ENCODE data around the gene SLC15A3.

SLC15A3 gene

GRCh38 chr11:60905047-60905446 is 46.9 kb downstream of the SLC15A3 start:
- Histone ChIP-seq H2BK5ac (ENCODE audit: low read length) (no peak overlapping the region), H3K9ac (ENCODE audit: low read length) (peak overlapping the region; percentile 83), H3K4me3 (ENCODE audit: low read length) (no peak overlapping the region), H3K23ac (ENCODE audit: low read length) (no peak overlapping the region), H4K5ac (ENCODE audit: low read length) (no peak overlapping the region), H3K27me3 (ENCODE audit: insufficient read depth, low read length, poor library complexity) (no peaks in the 10 kb centered on the region), H2BK120ac (ENCODE audit: low read depth, low read length) (no peak overlapping the region), H3K79me2 (ENCODE audit: control insufficient read depth, insufficient read depth, low read length) (peaks cover 38% of the 10 kb centered on the region), H3K79me1 (ENCODE audit: low read length) (peaks cover 16% of the 10 kb centered on the region), H3K56ac (ENCODE audit: low read length) (peak overlapping the region; percentile 98), H3K4ac (ENCODE audit: low read depth, low read length) (no peak overlapping the region), H3K27ac (ENCODE audit: low read depth, low read length) (no peak overlapping the region), H3K4me2 (ENCODE audit: low read length) (peak overlapping the region; percentile 88), H3K4me1 (ENCODE audit: control insufficient read depth, low read depth, low read length) (no peaks in the 10 kb centered on the region), H4K8ac (ENCODE audit: low read depth, low read length) (no peak overlapping the region), H3K36me3 (ENCODE audit: control insufficient read depth, insufficient read depth, low read length) (peaks cover 17% of the 10 kb centered on the region), H2AK5ac (ENCODE audit: low read length) (no peak overlapping the region), H2BK15ac (replicated peaks; ENCODE audit: low read depth) (no peak overlapping the region), H3K18ac (ENCODE audit: low read length) (no peak overlapping the region)
- peak; percentile 22 for DNase-seq
- no CpG with 5 or more reads among the region's 6 CpGs for WGBS (ENCODE audit: extremely low coverage, insufficient coverage, low lambda C conversion rate)

- Histone ChIP-seq H4K5ac (ENCODE audit: low read length) (no peak overlapping the region), H3K18ac (ENCODE audit: low read length) (no peak overlapping the region), H3K4ac (ENCODE audit: low read depth, low read length) (no peak overlapping the region), H3K9ac (ENCODE audit: low read length) (no peak overlapping the region), H3K23ac (ENCODE audit: low read length) (no peak overlapping the region), H3K79me2 (ENCODE audit: control insufficient read depth, insufficient read depth, low read length) (peaks cover 38% of the 10 kb centered on the region), H3K27me3 (ENCODE audit: insufficient read depth, low read length, poor library complexity) (no peaks in the 10 kb centered on the region), H4K8ac (ENCODE audit: low read depth, low read length) (no peak overlapping the region), H2BK5ac (ENCODE audit: low read length) (no peak overlapping the region), H2BK120ac (ENCODE audit: low read depth, low read length) (no peak overlapping the region), H2BK15ac (replicated peaks; ENCODE audit: low read depth) (no peak overlapping the region), H3K56ac (ENCODE audit: low read length) (no peak overlapping the region), H3K27ac (ENCODE audit: low read depth, low read length) (no peak overlapping the region), H3K4me1 (ENCODE audit: control insufficient read depth, low read depth, low read length) (no peaks in the 10 kb centered on the region), H3K4me3 (ENCODE audit: low read length) (no peak overlapping the region), H2AK5ac (ENCODE audit: low read length) (no peak overlapping the region), H3K79me1 (ENCODE audit: low read length) (peaks cover 17% of the 10 kb centered on the region), H3K36me3 (ENCODE audit: control insufficient read depth, insufficient read depth, low read length) (peaks cover 27% of the 10 kb centered on the region), H3K4me2 (ENCODE audit: low read length) (no peak overlapping the region)
- no CpG with 5 or more reads among the region's 11 CpGs for WGBS (ENCODE audit: extremely low coverage, insufficient coverage, low lambda C conversion rate)
- no peak for DNase-seq
Observed at GRCh38 chr11:60902625-60903024, 49.4 kb downstream of the SLC15A3 start.

GRCh38 chr11:60900673-60901404 is 51.1 kb downstream of the SLC15A3 start:
- DNase-seq = no peak
- no peak overlapping the region for H2BK5ac ChIP-seq (ENCODE audit: low read length)
- WGBS (ENCODE audit: extremely low coverage, insufficient coverage, low lambda C conversion rate) = no CpG with 5 or more reads among the region's 13 CpGs
- H2BK120ac ChIP-seq (ENCODE audit: low read depth, low read length) = no peak overlapping the region
- no peak overlapping the region for H3K56ac ChIP-seq (ENCODE audit: low read length)
- H3K9ac ChIP-seq (ENCODE audit: low read length) = no peak overlapping the region
- no peak overlapping the region for H3K23ac ChIP-seq (ENCODE audit: low read length)
- H3K27me3 ChIP-seq (ENCODE audit: insufficient read depth, low read length, poor library complexity) = no peaks in the 10 kb centered on the region
- no peak overlapping the region for H4K8ac ChIP-seq (ENCODE audit: low read depth, low read length)
- no peaks in the 10 kb centered on the region for H3K4me1 ChIP-seq (ENCODE audit: control insufficient read depth, low read depth, low read length)
- H2BK15ac ChIP-seq (replicated peaks; ENCODE audit: low read depth) = no peak overlapping the region
- H2AK5ac ChIP-seq (ENCODE audit: low read length) = no peak overlapping the region
- H3K4me2 ChIP-seq (ENCODE audit: low read length) = no peak overlapping the region
- H4K5ac ChIP-seq (ENCODE audit: low read length) = no peak overlapping the region
- H3K4ac ChIP-seq (ENCODE audit: low read depth, low read length) = no peak overlapping the region
- no peak overlapping the region for H3K27ac ChIP-seq (ENCODE audit: low read depth, low read length)
- peaks cover 35% of the 10 kb centered on the region for H3K79me2 ChIP-seq (ENCODE audit: control insufficient read depth, insufficient read depth, low read length)
- no peak overlapping the region for H3K18ac ChIP-seq (ENCODE audit: low read length)
- H3K36me3 ChIP-seq (ENCODE audit: control insufficient read depth, insufficient read depth, low read length) = peaks cover 33% of the 10 kb centered on the region
- H3K79me1 ChIP-seq (ENCODE audit: low read length) = peaks cover 17% of the 10 kb centered on the region
- H3K4me3 ChIP-seq (ENCODE audit: low read length) = no peak overlapping the region

GRCh38 chr11:60899977-60900376 is 52.0 kb downstream of the SLC15A3 start:
- no peak overlapping the region for H2BK120ac ChIP-seq (ENCODE audit: low read depth, low read length)
- no peak for DNase-seq
- no peaks in the 10 kb centered on the region for H3K4me1 ChIP-seq (ENCODE audit: control insufficient read depth, low read depth, low read length)
- peaks cover 36% of the 10 kb centered on the region for H3K36me3 ChIP-seq (ENCODE audit: control insufficient read depth, insufficient read depth, low read length)
- H3K4me2 ChIP-seq (ENCODE audit: low read length) = no peak overlapping the region
- no peak overlapping the region for H3K27ac ChIP-seq (ENCODE audit: low read depth, low read length)
- H3K79me2 ChIP-seq (ENCODE audit: control insufficient read depth, insufficient read depth, low read length) = peaks cover 26% of the 10 kb centered on the region
- H2AK5ac ChIP-seq (ENCODE audit: low read length) = no peak overlapping the region
- H2BK5ac ChIP-seq (ENCODE audit: low read length) = no peak overlapping the region
- H4K5ac ChIP-seq (ENCODE audit: low read length) = no peak overlapping the region
- H3K9ac ChIP-seq (ENCODE audit: low read length) = no peak overlapping the region
- no peak overlapping the region for H3K18ac ChIP-seq (ENCODE audit: low read length)
- H3K23ac ChIP-seq (ENCODE audit: low read length) = no peak overlapping the region
- H3K4ac ChIP-seq (ENCODE audit: low read depth, low read length) = no peak overlapping the region
- WGBS (ENCODE audit: extremely low coverage, insufficient coverage, low lambda C conversion rate) = no CpG with 5 or more reads among the region's 4 CpGs
- no peak overlapping the region for H2BK15ac ChIP-seq (replicated peaks; ENCODE audit: low read depth)
- H3K56ac ChIP-seq (ENCODE audit: low read length) = no peak overlapping the region
- H4K8ac ChIP-seq (ENCODE audit: low read depth, low read length) = no peak overlapping the region
- no peaks in the 10 kb centered on the region for H3K27me3 ChIP-seq (ENCODE audit: insufficient read depth, low read length, poor library complexity)
- peaks cover 17% of the 10 kb centered on the region for H3K79me1 ChIP-seq (ENCODE audit: low read length)
- H3K4me3 ChIP-seq (ENCODE audit: low read length) = no peak overlapping the region

DNA sequence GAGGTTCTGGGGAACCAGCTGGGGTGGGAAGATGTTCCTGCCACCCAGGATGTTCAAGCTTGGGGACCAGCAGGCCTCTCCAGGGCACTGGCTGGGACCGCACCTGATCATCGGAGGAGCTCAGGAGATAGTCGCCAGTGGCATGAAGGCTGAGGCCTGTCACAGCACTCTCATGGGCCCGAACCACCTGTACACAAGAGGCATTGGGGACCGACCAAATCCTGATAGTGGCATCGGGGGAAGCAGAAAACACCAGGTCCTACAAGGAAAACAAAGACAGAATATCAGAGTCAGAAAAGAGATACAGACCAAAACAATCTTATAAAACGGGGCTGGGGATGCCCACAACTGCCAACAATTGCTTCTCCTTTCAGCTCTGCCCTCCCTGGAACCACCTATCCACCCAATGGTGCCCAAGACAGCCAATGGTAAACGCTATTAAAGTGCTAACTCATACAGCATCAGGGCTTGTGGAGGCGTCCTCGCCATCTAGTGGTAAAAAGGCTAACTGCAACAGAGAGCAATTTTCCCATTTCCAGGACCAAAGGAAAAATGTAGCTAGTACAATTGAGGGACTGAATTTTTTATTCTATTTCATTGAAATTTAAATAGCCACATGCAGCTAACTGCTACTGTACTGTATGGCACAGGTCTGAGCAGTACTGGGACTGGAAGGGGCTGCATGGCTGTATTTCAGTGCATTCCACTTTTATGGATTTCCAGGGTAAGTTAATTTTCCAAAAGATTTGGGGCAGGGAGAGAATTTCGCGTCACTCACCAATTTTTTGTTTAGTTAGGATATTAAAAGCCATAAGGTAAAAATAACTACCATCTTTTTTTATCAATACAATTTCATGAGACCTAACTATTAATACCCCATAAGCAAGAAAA is 52.7 kb downstream of the SLC15A3 start:
- Histone ChIP-seq H2BK15ac (replicated peaks; ENCODE audit: low read depth) (no peak overlapping the region), H3K18ac (ENCODE audit: low read length) (no peak overlapping the region), H4K8ac (ENCODE audit: low read depth, low read length) (no peak overlapping the region), H3K27me3 (ENCODE audit: insufficient read depth, low read length, poor library complexity) (no peaks in the 10 kb centered on the region), H3K27ac (ENCODE audit: low read depth, low read length) (no peak overlapping the region), H3K4me1 (ENCODE audit: control insufficient read depth, low read depth, low read length) (no peaks in the 10 kb centered on the region), H3K56ac (ENCODE audit: low read length) (no peak overlapping the region), H3K79me2 (ENCODE audit: control insufficient read depth, insufficient read depth, low read length) (peaks cover 20% of the 10 kb centered on the region), H3K4ac (ENCODE audit: low read depth, low read length) (no peak overlapping the region), H2BK120ac (ENCODE audit: low read depth, low read length) (no peak overlapping the region), H3K4me3 (ENCODE audit: low read length) (no peak overlapping the region), H2AK5ac (ENCODE audit: low read length) (no peak overlapping the region), H3K23ac (ENCODE audit: low read length) (no peak overlapping the region), H3K4me2 (ENCODE audit: low read length) (no peak overlapping the region), H2BK5ac (ENCODE audit: low read length) (no peak overlapping the region), H3K36me3 (ENCODE audit: control insufficient read depth, insufficient read depth, low read length) (peaks cover 37% of the 10 kb centered on the region), H3K9ac (ENCODE audit: low read length) (no peak overlapping the region), H3K79me1 (ENCODE audit: low read length) (peaks cover 17% of the 10 kb centered on the region), H4K5ac (ENCODE audit: low read length) (no peak overlapping the region)
- peak; percentile 83 for DNase-seq
- no CpG with 5 or more reads among the region's 12 CpGs for WGBS (ENCODE audit: extremely low coverage, insufficient coverage, low lambda C conversion rate)

Measured in mesendoderm (in vitro differentiated cells).